IPS-18c (cell line): ENCODE data around the gene LCORL.
A peak's percentile ranks its signal among the peaks of the same experiment; 100 is the strongest.

Experiments used
- H3K4me3 ChIP-seq: 2 replicates; pipeline ENCODE4 v1.7.0; 2013; ENCODE audit warnings: low read depth, mild to moderate bottlenecking, low read length, moderate library complexity; ENCODE audit not compliant: insufficient read depth
- H3K9me3 ChIP-seq: one replicate; pipeline ENCODE4 v1.6.1; 2013; ENCODE audit warnings: mild to moderate bottlenecking, low read length, moderate library complexity; ENCODE audit not compliant: control insufficient read depth, insufficient read depth

LCORL gene

DNA sequence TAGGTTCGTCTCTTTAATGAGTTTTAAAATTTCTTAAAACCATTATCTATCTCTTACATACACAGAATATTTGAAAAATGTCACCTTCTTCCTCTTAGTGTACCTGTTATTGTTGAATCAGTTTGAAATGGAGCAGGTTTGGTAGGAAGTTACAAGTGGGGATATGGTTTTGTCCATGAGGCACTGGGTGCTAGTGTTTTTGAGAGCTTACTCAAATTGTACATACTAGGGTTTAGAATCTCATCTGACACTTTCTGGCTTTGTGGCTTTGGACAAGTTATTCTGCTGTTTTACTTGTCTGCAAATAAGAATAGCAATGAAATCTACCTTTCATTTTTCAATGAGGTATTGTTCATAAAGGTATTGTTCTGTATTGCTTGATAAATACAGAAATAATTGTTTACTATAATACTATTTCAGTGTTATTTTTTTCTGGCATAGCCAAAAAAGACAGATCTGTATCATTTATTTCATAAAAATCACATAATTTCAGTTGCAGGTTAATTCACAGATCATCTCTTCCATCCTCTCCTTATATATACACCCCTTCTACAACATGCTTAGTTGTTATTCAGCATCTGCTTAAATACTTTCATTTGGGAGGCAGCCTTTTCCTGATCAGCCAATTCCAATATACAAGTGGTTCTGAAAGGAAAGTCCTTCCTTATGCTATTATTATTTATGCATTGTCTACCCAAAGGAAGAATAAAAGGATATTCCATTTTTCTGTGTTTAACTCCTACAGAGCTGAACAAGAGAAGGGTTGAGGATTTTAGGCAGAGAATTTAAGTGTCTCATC, 197.5 kb downstream of the LCORL start:
- H3K4me3 ChIP-seq: no peak overlapping the region
- H3K9me3 ChIP-seq: no peaks in the 10 kb centered on the region

GRCh38 chr4:17817027-17817426, 204.5 kb downstream of the LCORL start:
- H3K4me3 ChIP-seq: no peak overlapping the region

DNA sequence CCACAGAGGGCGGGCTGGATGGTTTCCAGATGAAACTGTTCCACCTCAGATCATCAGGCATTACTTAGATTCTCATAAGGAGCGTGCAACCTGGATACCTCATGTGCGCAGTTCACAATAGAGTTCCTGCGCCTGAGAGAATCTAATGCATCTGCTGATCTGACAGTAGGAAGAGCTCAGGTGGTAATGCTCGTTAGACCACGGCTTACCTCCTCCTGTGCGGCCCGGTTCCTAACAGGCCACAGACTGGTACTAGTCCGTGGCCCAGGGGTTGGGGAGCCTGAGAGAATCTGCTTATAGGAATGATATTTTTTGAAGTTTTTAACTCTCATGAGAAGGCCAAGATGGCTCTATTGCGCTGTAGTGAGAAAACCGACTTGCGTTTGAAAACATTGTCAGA, 205.4 kb downstream of the LCORL start:
- no peak overlapping the region for H3K4me3 ChIP-seq
- H3K9me3 ChIP-seq: no peaks in the 10 kb centered on the region

More at GRCh38 chr4:17817027-17817426, 204.5 kb downstream of the LCORL start:
- no peaks in the 10 kb centered on the region for H3K9me3 ChIP-seq

- H3K9me3 ChIP-seq: no peaks in the 10 kb centered on the region
- H3K4me3 ChIP-seq: no peak overlapping the region
Measured at GRCh38 chr4:17814140-17814539, 207.4 kb downstream of the LCORL start.

DNA sequence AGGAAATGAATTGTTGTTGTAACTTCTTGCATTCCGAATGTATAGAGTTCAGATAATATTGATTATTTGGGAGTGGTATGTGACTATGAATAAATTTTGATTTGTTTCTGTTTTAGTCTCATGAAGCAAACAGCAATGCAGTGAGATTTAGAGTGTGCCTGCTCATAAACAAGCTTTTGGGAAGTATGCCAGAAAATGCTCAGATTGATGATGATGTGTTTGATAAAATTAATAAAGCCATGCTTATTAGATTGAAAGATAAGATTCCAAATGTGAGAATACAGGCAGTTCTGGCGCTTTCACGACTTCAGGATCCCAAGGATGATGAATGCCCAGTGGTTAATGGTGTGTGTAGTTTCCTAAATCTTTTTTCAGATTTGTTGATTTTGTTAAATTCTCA, 208.8 kb downstream of the LCORL start:
- Histone ChIP-seq H3K4me3 (no peak overlapping the region; the same call in 1 of the 2 replicates), H3K9me3 (no peaks in the 10 kb centered on the region)

GRCh38 chr4:17812125-17812524, 209.4 kb downstream of the LCORL start:
- Histone ChIP-seq H3K9me3 (no peaks in the 10 kb centered on the region), H3K4me3 (peak overlapping the region; percentile 99; the same call in 1 of the 2 replicates)

- H3K4me3 ChIP-seq: peak overlapping the region; percentile 99
- no peaks in the 10 kb centered on the region for H3K9me3 ChIP-seq
Measured at GRCh38 chr4:17811078-17811603, 210.4 kb downstream of the LCORL start.

DNA sequence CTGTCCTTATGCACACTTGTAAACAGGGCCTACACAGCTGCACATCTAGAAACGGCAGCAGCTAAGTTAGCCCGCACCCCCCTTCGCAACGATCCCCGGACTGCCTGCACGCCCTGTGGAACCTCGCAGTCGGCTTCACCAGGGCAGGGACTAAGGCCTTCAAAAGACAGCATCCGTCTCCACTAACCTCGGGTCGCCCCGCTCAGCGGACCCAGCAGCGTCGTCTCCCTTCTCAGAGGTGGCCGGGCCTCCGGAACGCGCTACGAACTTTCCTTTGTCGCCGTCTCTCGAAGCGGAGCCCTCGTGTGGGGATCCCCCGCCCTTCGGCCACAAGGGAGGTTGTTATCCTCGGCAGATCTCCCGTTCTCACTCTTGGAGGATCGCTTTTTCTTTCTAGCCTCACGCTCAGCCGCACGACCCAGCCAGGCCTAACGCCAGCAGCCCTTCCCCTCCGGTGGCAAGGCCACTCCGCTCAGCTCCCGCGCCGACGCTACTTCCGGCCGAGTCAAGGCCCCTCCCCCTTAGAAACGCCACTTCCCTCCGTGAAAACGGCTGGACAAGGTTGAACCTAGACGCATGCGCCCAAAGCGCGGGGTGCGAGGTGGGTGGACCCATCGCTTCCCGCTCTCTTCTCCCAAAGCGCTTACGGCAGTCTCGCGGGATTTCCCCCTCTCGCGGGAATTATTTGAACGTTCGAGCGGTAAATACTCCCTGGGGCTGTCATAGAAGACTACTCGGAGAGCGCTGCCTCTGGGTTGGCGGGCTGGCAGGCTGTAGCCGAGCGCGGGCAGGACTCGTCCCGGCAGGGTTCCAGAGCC, 211.1 kb downstream of the LCORL start, which contains the start of the genes DCAF16 and NCAPG:
DCAF16 (minus strand) TSS at position 498 of the 818 bp plus-strand sequence. CDS start 6,616 bp downstream, outside the sequence.
NCAPG (plus strand) TSS at position 720 of the 818 bp plus-strand sequence. CDS start 99 bp downstream, outside the sequence.
- H3K4me3 ChIP-seq: peak within 1 kb of the TSS; percentile 99
- no peaks in the 10 kb centered on the region for H3K9me3 ChIP-seq

GRCh38 chr4:17809667-17810066, 211.9 kb downstream of the LCORL start:
- Histone ChIP-seq H3K4me3 (peak overlapping the region; percentile 99), H3K9me3 (no peaks in the 10 kb centered on the region)

GRCh38 chr4:17807446-17807845, 214.1 kb downstream of the LCORL start:
- Histone ChIP-seq H3K4me3 (no peak overlapping the region), H3K9me3 (no peaks in the 10 kb centered on the region)

- no peak overlapping the region for H3K4me3 ChIP-seq
- H3K9me3 ChIP-seq: no peaks in the 10 kb centered on the region
Measured at GRCh38 chr4:17805580-17806155, 215.9 kb downstream of the LCORL start.

- no peak overlapping the region for H3K4me3 ChIP-seq
- H3K9me3 ChIP-seq: no peaks in the 10 kb centered on the region
Measured at GRCh38 chr4:17797808-17798207, 223.7 kb downstream of the LCORL start.

DNA sequence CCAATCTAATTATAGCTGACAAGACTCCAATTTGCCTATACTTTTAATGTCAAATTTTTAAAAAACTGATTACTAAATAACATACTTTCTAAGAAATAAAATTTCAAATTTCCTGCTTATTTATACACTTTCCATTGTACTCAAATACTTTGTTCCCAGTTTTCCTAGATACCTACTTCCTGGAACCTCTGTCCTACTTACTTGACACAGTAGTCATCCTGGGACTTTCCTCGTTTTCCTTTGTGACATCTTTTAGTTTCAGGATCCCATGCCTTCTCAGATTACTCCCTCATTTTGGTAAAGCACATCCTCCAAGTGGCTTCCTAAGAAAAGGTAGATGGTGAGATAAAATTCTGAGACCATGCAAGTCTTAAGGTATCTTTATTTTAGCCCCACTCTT, 226.8 kb downstream of the LCORL start:
- H3K9me3 ChIP-seq: no peaks in the 10 kb centered on the region
- H3K4me3 ChIP-seq: no peak overlapping the region
